Stimulated activated CD8-positive, alpha-beta memory T cell treated with anti-CD3 and anti-CD28 coated beads, Interleukin-4, amount 100 ng/mL, for 24 hours (primary cell): ENCODE results near the gene PRND.
"Not testable (repeated sequence)": the region's sequence is repeated elsewhere in the genome, so short reads cannot be mapped to it uniquely, and the experiment has no call there.

Experiments used
- DNase-seq: peaks from one replicate; pipeline ENCODE4 v3.0.0-alpha.2; 2020; ENCODE audit warnings: low read depth

The PRND gene

GRCh38 chr20:4721719-4722118 is at the start of gene PRND:
PRND (plus strand) TSS chr20:4721909; CDS start chr20:4724552, 2,643 bp downstream.
- DNase-seq = no peak

GRCh38 chr20:4672948-4673347 is 48.8 kb upstream of the PRND start:
- no peak for DNase-seq

- DNase-seq = no peak
These were observed 48.2 kb upstream of the PRND start for GRCh38 chr20:4673371-4674001.

GRCh38 chr20:4674672-4675071 is 47.0 kb upstream of the PRND start:
- no peak for DNase-seq

GRCh38 chr20:4677846-4678245 is 43.9 kb upstream of the PRND start:
- no peak for DNase-seq

- DNase-seq = no peak
These were observed 40.3 kb upstream of the PRND start for GRCh38 chr20:4681401-4681800.

GRCh38 chr20:4681991-4682401 is 39.7 kb upstream of the PRND start:
- DNase-seq = no peak

- no peak for DNase-seq
These were observed 39.0 kb upstream of the PRND start for GRCh38 chr20:4682682-4683081.

- DNase-seq = no peak
These were observed 38.4 kb upstream of the PRND start for GRCh38 chr20:4683261-4683660.

- DNase-seq = no peak
These were observed 36.8 kb upstream of the PRND start for GRCh38 chr20:4684837-4685413.

GRCh38 chr20:4685923-4686221 is 35.8 kb upstream of the PRND start:
- no peak for DNase-seq

GRCh38 chr20:4688305-4688704 is 33.4 kb upstream of the PRND start:
- no peak for DNase-seq

- DNase-seq = no peak
These were observed 32.5 kb upstream of the PRND start for GRCh38 chr20:4689220-4689619.

GRCh38 chr20:4691753-4692152 is 30.0 kb upstream of the PRND start:
- DNase-seq = no peak

GRCh38 chr20:4694076-4694475 is 27.6 kb upstream of the PRND start:
- no peak for DNase-seq

- DNase-seq = no peak
These were observed 24.4 kb upstream of the PRND start for GRCh38 chr20:4697189-4697830.

GRCh38 chr20:4697831-4698221 is 23.9 kb upstream of the PRND start:
- DNase-seq = no peak

- no peak for DNase-seq
These were observed 22.5 kb upstream of the PRND start for GRCh38 chr20:4699216-4699615.

GRCh38 chr20:4699957-4700356 is 21.8 kb upstream of the PRND start:
- no peak for DNase-seq

- DNase-seq = no peak
These were observed 19.0 kb upstream of the PRND start for GRCh38 chr20:4702562-4703280.

- DNase-seq = no peak
These were observed 18.4 kb upstream of the PRND start for GRCh38 chr20:4703281-4703676.

GRCh38 chr20:4706941-4707340 is 14.8 kb upstream of the PRND start:
- not testable (repeated sequence) for DNase-seq

GRCh38 chr20:4708036-4708435 is 13.7 kb upstream of the PRND start:
- no peak for DNase-seq
